ENCODE results near the gene SLC2A8.

SLC2A8 gene

GRCh38 chr9:127430415-127430814, 33.4 kb downstream of the SLC2A8 start:
- DNase-seq (ENCODE audit: low read depth, low spot score), result no peak

GRCh38 chr9:127437497-127438264, 40.7 kb downstream of the SLC2A8 start:
- no peak for DNase-seq (ENCODE audit: low read depth, low spot score)

GRCh38 chr9:127438394-127438793, 41.4 kb downstream of the SLC2A8 start:
- no peak for DNase-seq (ENCODE audit: low read depth, low spot score)

DNA sequence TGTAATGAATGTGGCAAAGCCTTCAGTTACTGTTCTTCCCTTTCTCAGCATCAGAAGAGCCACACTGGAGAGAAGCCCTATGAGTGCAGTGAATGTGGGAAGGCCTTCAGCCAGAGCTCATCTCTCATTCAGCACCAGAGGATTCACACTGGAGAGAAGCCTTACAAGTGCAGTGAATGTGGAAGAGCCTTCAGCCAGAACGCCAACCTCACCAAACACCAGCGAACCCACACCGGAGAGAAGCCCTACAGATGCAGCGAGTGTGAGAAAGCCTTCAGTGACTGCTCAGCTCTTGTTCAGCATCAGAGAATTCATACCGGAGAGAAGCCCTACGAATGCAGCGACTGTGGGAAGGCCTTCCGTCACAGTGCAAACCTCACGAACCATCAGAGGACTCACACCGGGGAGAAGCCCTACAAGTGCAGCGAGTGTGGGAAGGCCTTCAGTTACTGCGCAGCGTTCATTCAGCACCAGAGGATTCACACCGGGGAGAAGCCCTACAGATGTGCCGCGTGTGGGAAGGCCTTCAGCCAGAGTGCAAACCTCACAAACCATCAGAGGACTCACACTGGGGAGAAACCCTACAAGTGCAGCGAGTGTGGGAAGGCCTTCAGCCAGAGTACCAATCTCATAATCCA, 47.4 kb downstream of the SLC2A8 start:
- DNase-seq (ENCODE audit: low read depth, low spot score), result no peak

DNA sequence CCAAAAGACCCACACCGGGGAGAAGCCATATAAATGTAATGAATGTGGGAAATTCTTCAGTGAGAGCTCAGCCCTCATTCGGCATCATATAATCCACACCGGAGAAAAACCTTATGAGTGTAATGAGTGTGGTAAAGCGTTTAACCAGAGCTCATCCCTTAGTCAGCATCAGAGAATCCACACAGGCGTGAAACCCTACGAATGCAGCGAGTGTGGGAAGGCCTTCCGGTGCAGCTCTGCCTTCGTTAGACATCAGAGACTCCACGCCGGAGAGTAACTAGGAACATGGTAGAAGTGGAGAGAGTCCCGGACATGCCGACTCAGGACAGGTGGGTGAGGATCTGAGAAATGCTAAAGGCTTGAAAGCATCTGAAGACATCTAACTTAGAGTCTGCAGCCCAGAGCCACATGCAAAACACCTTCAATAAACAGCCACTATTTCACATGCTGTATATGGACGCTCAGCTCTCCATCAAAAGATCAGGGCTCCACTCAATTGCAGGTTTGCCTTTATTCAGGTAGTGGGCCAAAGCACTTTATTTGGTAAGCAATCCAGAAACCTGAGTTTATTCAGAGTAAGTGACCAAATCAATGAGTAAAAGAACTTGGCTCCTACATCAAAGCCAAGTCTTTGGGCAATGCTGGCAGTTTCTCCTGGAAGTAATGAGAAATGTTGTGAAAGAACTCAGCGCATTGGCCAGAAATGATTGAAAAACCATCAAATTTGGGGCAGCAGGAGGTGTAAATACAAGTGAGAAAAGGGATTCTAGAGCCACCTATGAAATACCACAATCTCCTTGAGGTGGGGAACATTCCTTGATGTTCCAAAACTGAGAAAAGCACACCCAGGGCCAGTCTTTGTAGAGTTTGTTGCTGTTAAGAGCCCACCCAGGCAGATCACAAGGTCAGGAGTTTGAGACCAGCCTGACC, 48.2 kb downstream of the SLC2A8 start:
- no peak for DNase-seq (ENCODE audit: low read depth, low spot score)

DNA sequence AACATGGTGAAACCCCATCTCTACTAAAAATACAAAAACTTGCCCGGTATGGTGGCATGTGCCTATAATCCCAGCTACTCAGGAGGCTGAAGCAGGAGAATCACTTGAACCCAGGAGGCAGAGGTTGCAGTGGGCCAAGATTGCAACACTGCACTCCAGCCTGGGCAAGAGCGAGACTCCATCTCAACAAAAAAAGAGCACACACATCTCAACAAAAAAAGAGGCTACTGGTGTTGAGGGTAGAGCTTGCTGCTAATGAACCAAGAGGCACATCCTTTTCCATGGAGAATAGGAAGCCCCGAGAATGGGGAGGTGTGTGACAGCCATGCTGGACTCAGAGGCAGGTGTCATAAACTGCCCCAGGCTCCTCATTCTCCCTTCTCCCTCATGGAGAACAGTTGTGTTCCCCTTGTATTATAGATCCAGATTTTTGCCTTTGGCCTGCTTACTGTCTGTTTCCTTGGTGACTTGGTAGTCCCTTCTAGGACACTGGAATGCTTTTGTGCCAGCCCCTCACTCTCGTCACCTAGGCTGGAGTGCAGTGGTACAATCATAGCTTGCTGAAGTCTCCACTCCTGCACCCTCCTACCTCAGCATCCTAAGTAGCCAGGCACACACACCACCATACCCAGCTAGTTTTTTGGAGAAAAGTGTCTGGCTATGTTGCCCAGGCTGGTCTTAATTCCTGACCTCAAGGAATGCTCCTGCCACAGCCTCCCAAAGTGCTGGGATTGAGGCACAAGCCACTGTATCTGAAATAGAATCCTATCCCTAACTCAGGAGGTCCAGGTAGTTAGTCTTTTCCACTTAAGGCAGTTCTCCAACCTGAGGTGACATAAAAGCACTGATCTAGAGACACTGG, 49.1 kb downstream of the SLC2A8 start:
- DNase-seq (ENCODE audit: low read depth, low spot score), result no peak

DNA sequence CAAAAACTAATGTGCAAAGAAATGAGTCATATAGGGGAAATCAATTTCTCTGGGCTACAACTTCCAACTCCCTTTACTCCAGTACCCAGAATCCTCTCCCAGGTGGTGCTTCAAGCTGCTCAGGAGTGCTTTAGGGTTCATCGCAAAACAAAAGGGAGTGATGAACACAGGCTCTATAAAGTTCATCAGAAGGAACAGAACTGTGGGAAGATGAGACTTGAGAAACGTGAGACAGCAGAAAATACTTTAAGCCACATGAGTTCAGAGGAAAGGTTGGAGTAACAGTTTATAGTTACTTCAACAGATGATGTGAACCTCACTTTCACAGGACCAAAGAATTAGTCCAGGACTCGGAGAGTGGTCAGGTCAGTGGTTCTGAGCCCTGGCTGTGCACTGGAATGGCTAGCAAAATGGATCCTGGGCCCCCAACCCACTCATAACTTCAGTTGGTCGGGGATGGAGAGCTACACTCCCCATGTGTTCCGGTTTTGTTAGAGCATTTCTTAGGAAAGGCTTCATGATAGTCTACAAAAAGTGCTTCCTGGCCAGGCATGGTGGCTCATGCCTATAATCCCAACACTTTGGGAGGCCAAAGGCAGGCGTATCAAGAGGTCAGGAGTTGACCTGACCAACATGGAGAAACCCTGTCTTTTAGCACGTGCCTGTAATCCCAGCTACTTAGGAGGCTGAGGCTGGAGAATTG, 49.9 kb downstream of the SLC2A8 start:
- DNase-seq (ENCODE audit: low read depth, low spot score), result no peak

- DNase-seq (ENCODE audit: low read depth, low spot score), result no peak
These were observed 50.6 kb downstream of the SLC2A8 start for GRCh38 chr9:127447416-127448111.

- DNase-seq (ENCODE audit: low read depth, low spot score), result no peak
These were observed 51.3 kb downstream of the SLC2A8 start for GRCh38 chr9:127448112-127448805.

DNA sequence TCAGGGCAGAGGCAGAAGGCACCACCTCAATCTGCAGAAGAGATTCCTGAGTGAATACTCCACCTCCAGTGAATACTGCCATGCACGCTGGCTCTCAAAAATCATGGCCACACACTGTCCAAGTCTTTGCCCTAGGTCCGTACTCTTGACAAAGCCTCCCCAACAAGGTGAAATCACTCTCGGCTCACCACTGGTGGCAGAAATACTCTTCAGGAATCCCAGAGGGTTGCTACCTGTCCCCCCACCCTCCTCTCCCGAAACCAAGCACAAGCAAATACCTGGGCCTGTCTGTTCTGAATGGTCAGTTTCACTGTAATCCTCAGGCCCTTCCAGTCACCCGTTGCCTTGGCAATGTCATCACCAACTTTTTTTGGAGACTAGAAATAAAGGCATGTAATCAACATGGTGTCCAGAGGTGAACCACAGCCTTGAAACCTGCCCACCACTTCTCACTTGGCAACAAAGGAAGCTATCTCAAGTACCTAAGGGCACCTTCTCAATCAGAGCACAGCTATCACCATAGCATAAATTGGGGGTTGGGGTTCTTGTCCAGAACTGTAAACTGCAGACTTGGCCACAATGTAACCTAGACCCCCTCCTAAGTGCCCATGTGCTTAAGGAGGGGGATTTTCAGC, 52.5 kb downstream of the SLC2A8 start:
- DNase-seq (ENCODE audit: low read depth, low spot score), result no peak

DNA sequence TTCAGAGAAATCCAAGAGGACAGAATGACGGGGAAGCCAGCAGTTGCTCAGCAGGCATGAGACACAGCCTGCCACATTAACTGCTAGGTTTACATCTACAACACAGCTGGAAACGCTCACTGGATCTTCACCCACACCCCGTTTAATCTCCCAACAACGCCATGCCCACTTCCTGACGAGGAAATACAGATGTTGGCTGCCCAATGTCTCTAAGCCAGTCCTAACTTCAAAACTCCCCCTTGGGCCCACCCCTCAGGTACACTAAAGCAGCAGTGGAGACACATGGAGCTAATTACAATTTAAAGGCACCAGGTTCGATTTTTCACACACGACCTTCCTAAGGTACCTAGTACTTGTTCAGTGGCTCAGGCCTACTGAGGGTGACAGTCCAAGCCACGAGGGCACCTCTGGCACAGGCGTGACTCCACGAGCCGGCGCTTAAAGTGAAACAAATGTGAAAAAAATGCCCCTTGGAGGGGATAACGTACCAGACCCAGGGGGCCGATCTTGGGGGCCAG, 53.3 kb downstream of the SLC2A8 start:
- DNase-seq (ENCODE audit: low read depth, low spot score), result no peak

DNA sequence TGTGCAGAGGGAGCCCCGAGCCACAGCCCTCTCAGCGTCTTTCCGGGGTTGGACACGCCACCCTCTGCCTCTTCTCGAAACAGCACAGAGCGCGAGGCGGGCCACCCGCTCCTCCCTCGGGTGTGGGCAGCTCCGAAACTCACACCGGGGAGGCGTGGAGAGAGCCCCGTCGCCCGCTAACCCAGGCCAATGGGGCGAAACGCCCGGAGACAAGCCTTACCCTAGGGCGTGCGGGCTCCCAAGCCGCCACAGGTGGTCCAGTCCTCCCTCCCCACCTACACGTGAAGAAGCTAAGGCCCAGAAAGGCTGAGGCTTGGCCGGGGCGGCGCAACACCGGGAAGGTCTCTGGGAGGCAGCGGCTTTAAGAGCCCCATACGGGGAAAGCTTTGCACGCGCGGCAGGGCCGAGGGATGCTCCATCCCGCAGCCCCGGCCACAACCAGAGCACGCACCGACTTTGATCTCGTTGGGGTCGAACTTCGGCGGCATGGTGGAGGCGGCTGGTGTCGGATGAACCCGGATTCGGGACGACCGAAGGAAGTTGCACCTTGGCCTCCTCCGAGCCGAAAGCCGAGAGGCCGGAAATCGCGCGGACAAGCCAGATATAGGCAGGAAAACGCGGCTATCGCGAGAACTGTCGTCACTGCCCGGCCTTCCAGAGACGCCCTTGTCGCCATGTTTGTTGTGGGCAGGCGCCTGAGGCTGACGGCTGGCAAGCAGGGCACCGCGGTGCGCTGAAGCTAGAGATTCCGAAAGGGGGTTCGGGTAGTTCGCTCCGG, 54.0 kb downstream of the SLC2A8 start, which contains the start of the genes LRSAM1 and RPL12:
TSS of gene LRSAM1 (plus strand) at position 681 of the 778 bp plus-strand sequence. CDS start 3,018 bp downstream, outside the sequence.
TSS of gene RPL12 (minus strand) at position 577 of the 778 bp plus-strand sequence. CDS start at position 488, 89 bp downstream.
- DNase-seq (ENCODE audit: low read depth, low spot score), result peak; percentile 96

DNA sequence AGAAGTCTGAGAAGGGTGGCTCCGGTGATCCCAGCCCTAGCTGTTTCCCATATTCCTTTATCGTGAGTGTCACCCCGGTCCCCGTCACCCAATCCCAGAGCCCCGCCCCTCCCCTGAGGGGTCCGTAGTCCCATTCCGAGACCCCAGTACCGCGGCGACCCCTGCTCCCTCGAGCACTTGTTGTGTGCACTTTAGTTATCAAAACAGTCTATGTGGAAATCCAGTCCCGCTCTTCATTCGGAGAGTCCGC, 54.6 kb downstream of the SLC2A8 start:
- no peak for DNase-seq (ENCODE audit: low read depth, low spot score)

DNA sequence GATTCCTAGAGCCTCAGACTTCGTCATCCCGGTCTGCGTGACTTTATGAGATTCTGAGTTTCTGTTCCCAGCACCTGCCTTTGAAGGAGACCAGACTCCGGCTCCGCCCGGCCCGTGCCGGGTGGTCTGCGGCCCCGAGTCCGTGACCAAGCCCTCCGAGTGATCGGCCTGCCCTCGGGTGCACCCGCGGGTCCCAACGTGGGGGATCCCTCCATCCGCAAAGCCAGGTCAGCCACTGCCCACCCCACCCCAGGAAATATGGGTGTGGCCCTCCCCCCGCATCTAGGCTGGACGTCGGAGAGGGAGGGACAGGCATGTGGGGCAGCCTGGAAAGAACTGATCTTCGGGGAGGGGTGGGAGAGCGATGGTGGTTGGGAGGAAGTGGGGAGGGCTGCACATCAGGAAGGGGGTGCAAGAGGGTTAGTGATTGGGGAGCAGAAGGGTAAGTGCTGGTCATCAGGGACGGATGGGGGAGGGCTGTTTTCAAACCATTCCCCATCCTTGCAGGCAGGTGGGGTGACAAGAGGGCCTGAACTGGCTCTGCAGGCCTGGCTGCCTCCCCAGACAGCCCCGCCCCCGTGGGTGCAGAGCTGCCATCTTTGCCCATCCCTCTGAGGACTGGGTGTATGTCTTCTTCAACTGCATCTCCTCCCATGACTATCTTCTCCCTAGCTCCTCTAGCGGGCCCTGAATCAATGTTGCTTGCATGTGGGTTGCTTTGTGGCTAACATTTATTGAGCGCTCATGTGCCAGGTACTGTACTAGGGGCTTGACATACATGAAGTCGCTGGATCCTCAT, 55.1 kb downstream of the SLC2A8 start:
- DNase-seq (ENCODE audit: low read depth, low spot score), result peak; percentile 9

GRCh38 chr9:127452691-127453090, 55.7 kb downstream of the SLC2A8 start:
- no peak for DNase-seq (ENCODE audit: low read depth, low spot score)

DNA sequence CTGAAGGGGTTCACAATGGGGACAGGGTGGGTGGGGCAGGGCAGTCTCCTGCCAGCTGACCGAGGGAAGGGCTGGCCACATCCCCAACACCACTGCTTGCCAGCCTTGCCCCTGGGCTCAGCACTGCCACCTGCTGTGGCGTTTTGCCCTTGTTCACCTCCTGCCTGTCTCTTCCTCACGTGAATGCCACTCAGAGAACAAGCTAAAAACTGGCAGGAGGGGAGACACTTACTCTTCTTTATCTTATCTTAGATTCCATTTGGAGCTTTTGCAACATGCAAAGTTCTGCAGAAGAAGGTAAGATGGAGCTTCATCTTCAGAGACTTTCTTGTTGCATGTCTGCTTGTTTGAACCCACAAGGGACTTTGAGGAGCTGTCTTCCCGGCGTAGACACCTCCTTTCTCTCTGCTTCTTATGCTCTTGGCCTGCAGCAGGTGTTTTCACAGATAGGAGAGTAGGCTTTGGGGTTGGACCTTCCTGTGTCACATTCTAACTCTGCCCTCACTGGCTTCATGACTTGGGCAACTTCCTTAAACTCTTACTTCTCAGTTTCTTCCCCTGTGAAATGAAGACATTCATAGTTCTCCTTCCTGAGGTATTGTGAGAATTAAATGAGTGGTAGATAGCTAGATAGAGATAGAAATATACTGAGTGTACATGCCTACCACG, 58.5 kb downstream of the SLC2A8 start:
- DNase-seq (ENCODE audit: low read depth, low spot score), result no peak

Measured in activated CD4-positive, CD25-positive, alpha-beta regulatory T cell treated with anti-CD3 and anti-CD28 coated beads, Interleukin-2, amount 50 U/mL, for 16 hours (primary cell).